Measurements from ENCODE around the gene FOXRED1.

- TF ChIP-seq CTCF (IDR thresholded peaks at IDR 0.05) (no peak), EZH2 (IDR thresholded peaks at IDR 0.05; ENCODE audit: borderline replicate concordance, insufficient read depth, low read depth, low read length, poor library complexity, severe bottlenecking) (no peak)
Observed at GRCh38 chr11:126303623-126304456, 34.9 kb downstream of the FOXRED1 start, which contains the start of gene DCPS.
